Thoracic aorta (tissue), 2 donors: ENCODE measurements around the gene PARVB. TPM values are rescaled to one million over a fixed set of nuclear protein-coding genes. Genes with fewer than 3 reads are reported as not detected.

ENCODE experiments used
- ATAC-seq: fragments of 150-250 bp; one replicate; pipeline ENCODE4 v1.8.0; 2017; ENCODE audit warnings: low read depth; ENCODE audit not compliant: insufficient number of reproducible peaks, low FRiP score
- DNase-seq: peaks from one replicate; pipeline ENCODE4 v3.0.0-alpha.2; 2020; ENCODE audit warnings: low spot score
- H3K27ac ChIP-seq, 2 donors: fragments of 200-600 bp; sonication (generic); 1 replicate in 1 of 2; 2 replicates in 1 of 2; pipeline ENCODE4 v1.5.1; 2016; ENCODE audit warnings: mild to moderate bottlenecking in 2 of 2, moderate library complexity in 2 of 2
- H3K27me3 ChIP-seq: fragments of 200-600 bp; sonication (generic); replicated peaks from 2 replicates; pipeline ENCODE4 v1.6.0; 2016; ENCODE audit warnings: mild to moderate bottlenecking; ENCODE audit not compliant: insufficient read depth
- H3K36me3 ChIP-seq: fragments of 200-600 bp; sonication (generic); one replicate; pipeline ENCODE4 v1.5.1; 2016
- H3K4me1 ChIP-seq, 2 donors: fragments of 200-600 bp; sonication (generic); 1 replicate in 1 of 2; 2 replicates in 1 of 2; pipeline versions ENCODE4 v1.5.1 to v1.6.0; 2016; ENCODE audit warnings: low read depth in 2 of 2, mild to moderate bottlenecking in 1 of 2; ENCODE audit not compliant: control insufficient read depth in 1 of 2
- H3K4me3 ChIP-seq: fragments of 200-600 bp; sonication (generic); 2 replicates; pipeline ENCODE4 v1.5.1; 2016; ENCODE audit warnings: mild to moderate bottlenecking
- H3K9me3 ChIP-seq: fragments of 200-600 bp; sonication (generic); 2 replicates; pipeline ENCODE4 v1.5.1; 2016
- CTCF ChIP-seq: fragments of 200-600 bp; sonication (generic); IDR thresholded peaks from one replicate; pipeline ENCODE4 v1.5.1; 2019; ENCODE audit warnings: antibody characterized with exemption
- total RNA-seq, 2 donors: library from RNA; depleted of rRNA; stranded (reverse); fragments of >200 nt; gene quantifications; one replicate each; pipeline versions ENCODE4 v1.1.0 to v1.2.3, GENCODE V29; 2016

The PARVB gene
- total RNA-seq, 2 donors from 2014 or later = 15.3 to 17.2 TPM

- no peak overlapping the region for H3K27ac ChIP-seq
- no peak for TF ChIP-seq CTCF
- ATAC-seq (no peak), DNase-seq (no peak)
- H3K27me3 ChIP-seq = no peaks in the 10 kb centered on the region
- no peak overlapping the region for H3K4me3 ChIP-seq
- H3K36me3 ChIP-seq = no peaks in the 10 kb centered on the region
- peaks cover 0 to 15% of the 10 kb centered on the region in 2 donors for H3K4me1 ChIP-seq
- H3K9me3 ChIP-seq = no peaks in the 10 kb centered on the region
Observed at GRCh38 chr22:44161673-44162072, 137.6 kb downstream of the PARVB start.

- DNase-seq = no peak
- no peaks in the 10 kb centered on the region for H3K9me3 ChIP-seq
Observed at GRCh38 chr22:44162960-44163359, 138.9 kb downstream of the PARVB start.

GRCh38 chr22:44163536-44163935 lies 139.4 kb downstream of the PARVB start:
- Histone ChIP-seq H3K27ac (no peak overlapping the region), H3K9me3 (no peaks in the 10 kb centered on the region), H3K4me3 (no peak overlapping the region), H3K36me3 (no peaks in the 10 kb centered on the region), H3K4me1 (peaks cover 0 to 9% of the 10 kb centered on the region in 2 donors), H3K27me3 (no peaks in the 10 kb centered on the region)
- ATAC-seq (no peak), DNase-seq (no peak)
- no peak for TF ChIP-seq CTCF

More at GRCh38 chr22:44162960-44163359, 138.9 kb downstream of the PARVB start:
- no peak for TF ChIP-seq CTCF
- no peaks in the 10 kb centered on the region for H3K27me3 ChIP-seq
- no peak for ATAC-seq
- no peaks in the 10 kb centered on the region for H3K36me3 ChIP-seq
- no peak overlapping the region for H3K4me3 ChIP-seq
- H3K27ac ChIP-seq = no peak overlapping the region
- peaks cover 0 to 15% of the 10 kb centered on the region in 2 donors for H3K4me1 ChIP-seq

- H3K9me3 ChIP-seq = no peaks in the 10 kb centered on the region
- H3K4me1 ChIP-seq = peaks cover 0 to 4% of the 10 kb centered on the region in 2 donors
- H3K36me3 ChIP-seq = no peaks in the 10 kb centered on the region
- ATAC-seq (no peak), DNase-seq (no peak)
- no peak overlapping the region for H3K27ac ChIP-seq
- no peaks in the 10 kb centered on the region for H3K27me3 ChIP-seq
- H3K4me3 ChIP-seq = no peak overlapping the region
- TF ChIP-seq CTCF = no peak
Observed at GRCh38 chr22:44164031-44164430, 139.9 kb downstream of the PARVB start.

- Histone ChIP-seq H3K36me3 (no peaks in the 10 kb centered on the region), H3K27ac (no peak overlapping the region), H3K4me3 (no peak overlapping the region), H3K27me3 (no peaks in the 10 kb centered on the region), H3K9me3 (no peaks in the 10 kb centered on the region), H3K4me1 (no peaks in the 10 kb centered on the region)
- TF ChIP-seq CTCF = no peak
- no peak for ATAC-seq
- no peak for DNase-seq
Observed at GRCh38 chr22:44165286-44165874, 141.3 kb downstream of the PARVB start.
